Tibial artery (tissue), 4 donors: ENCODE results near the gene COX7B2.
A peak's percentile ranks its signal among the peaks of the same experiment; 100 is the strongest.

Source experiments
- DNase-seq, 2 donors: peaks; one replicate each; pipeline ENCODE4 v3.0.0-alpha.2; 2019
- H3K27ac ChIP-seq, 2 donors: fragments of 200-600 bp; sonication (generic) in 1 of 2; 1 replicate in 1 of 2; 2 replicates in 1 of 2; pipeline ENCODE4 v1.5.1; 2018 to 2019; ENCODE audit warnings: mild to moderate bottlenecking in 1 of 2
- H3K27me3 ChIP-seq, 2 donors: fragments of 200-600 bp; sonication (generic) in 1 of 2; one replicate each; pipeline versions ENCODE4 v1.5.1 to v1.6.0; 2016 to 2019
- H3K36me3 ChIP-seq, 3 donors: fragments of 200-600 bp; sonication (generic) in 2 of 3; one replicate each; pipeline ENCODE4 v1.5.1; 2016 to 2019; ENCODE audit warnings: mild to moderate bottlenecking in 2 of 3
- H3K4me1 ChIP-seq, 4 donors: fragments of 200-600 bp; sonication (generic) in 2 of 4; 1 replicate in 3 of 4; 2 replicates in 1 of 4; pipeline ENCODE4 v1.5.1; 2016 to 2019
- H3K4me3 ChIP-seq, 2 donors: fragments of 200-600 bp; sonication (generic) in 1 of 2; 1 replicate in 1 of 2; 2 replicates in 1 of 2; pipeline ENCODE4 v1.5.1; 2018 to 2019; ENCODE audit warnings: mild to moderate bottlenecking in 2 of 2
- H3K9me3 ChIP-seq, 3 donors: fragments of 200-600 bp; sonication (generic) in 1 of 3; one replicate each; pipeline ENCODE4 v1.5.1; 2016 to 2019
- CTCF ChIP-seq, 2 experiments: fragments of 200-600 bp in 1 of 2; fragments of 450-650 bp in 1 of 2; IDR thresholded peaks; one replicate each; pipeline ENCODE4 v1.5.1; 2017 to 2019; ENCODE audit warnings: antibody characterized with exemption in 2 of 2, mild to moderate bottlenecking in 1 of 2, moderate library complexity in 1 of 2
- intact Hi-C: fragments of 100-400 bp; cut with DNase I; formaldehyde crosslinking; loops from one replicate; pipeline ENCODE4 v1.15.0; 2023; ENCODE audit warnings: low total_unique reads

Gene COX7B2

GRCh38 chr4:46950826-46951225 is 41.8 kb upstream of the COX7B2 start:
- Histone ChIP-seq H3K27me3 (no peaks in the 10 kb centered on the region), H3K4me1 (peaks cover 0 to 60% (median 3%) of the 10 kb centered on the region in 4 donors), H3K27ac (no peak overlapping the region), H3K36me3 (no peaks in the 10 kb centered on the region), H3K9me3 (no peaks in the 10 kb centered on the region), H3K4me3 (no peak overlapping the region)
- no peak for TF ChIP-seq CTCF (IDR thresholded peaks at IDR 0.05)
- intact Hi-C loops: no loop called here
- DNase-seq: no peak

GRCh38 chr4:46949822-46950221 is 40.8 kb upstream of the COX7B2 start:
- intact Hi-C loops: loop anchor here (2.0 kb wide), 1 partner anchor 39 kb away; no protein-coding TSS in a partner anchor
- no peak for DNase-seq
- peaks cover 0 to 60% (median 2%) of the 10 kb centered on the region in 4 donors for H3K4me1 ChIP-seq
- H3K9me3 ChIP-seq: no peaks in the 10 kb centered on the region
- TF ChIP-seq CTCF (IDR thresholded peaks at IDR 0.05): no peak
- H3K27me3 ChIP-seq: no peaks in the 10 kb centered on the region
- H3K27ac ChIP-seq: no peak overlapping the region
- H3K36me3 ChIP-seq: no peaks in the 10 kb centered on the region
- no peak overlapping the region for H3K4me3 ChIP-seq

- no peak for TF ChIP-seq CTCF (IDR thresholded peaks at IDR 0.05)
- no peaks in the 10 kb centered on the region for H3K9me3 ChIP-seq
- H3K27me3 ChIP-seq: no peaks in the 10 kb centered on the region
- DNase-seq: no peak
- H3K4me1 ChIP-seq: peaks cover 0 to 49% (median 2%) of the 10 kb centered on the region in 4 donors
- H3K4me3 ChIP-seq: no peak overlapping the region
- peak overlapping the region in 1 of 2 donors; percentile 62 for H3K27ac ChIP-seq
- H3K36me3 ChIP-seq: no peaks in the 10 kb centered on the region
- intact Hi-C loops: no loop called here
Measured at GRCh38 chr4:46947541-46947940, 38.5 kb upstream of the COX7B2 start.

- Histone ChIP-seq H3K27ac (peak overlapping the region in 1 of 2 donors; percentile 62), H3K27me3 (no peaks in the 10 kb centered on the region), H3K36me3 (no peaks in the 10 kb centered on the region), H3K4me3 (no peak overlapping the region), H3K9me3 (no peaks in the 10 kb centered on the region), H3K4me1 (peaks cover 0 to 44% (median 1%) of the 10 kb centered on the region in 4 donors)
- no peak for TF ChIP-seq CTCF (IDR thresholded peaks at IDR 0.05)
- no peak for DNase-seq
- intact Hi-C loops: no loop called here
Measured at GRCh38 chr4:46946919-46947536, 38.0 kb upstream of the COX7B2 start.

- Histone ChIP-seq H3K36me3 (no peaks in the 10 kb centered on the region), H3K27me3 (no peaks in the 10 kb centered on the region), H3K9me3 (no peaks in the 10 kb centered on the region), H3K4me3 (no peak overlapping the region), H3K4me1 (peaks cover 0 to 24% (median 0%) of the 10 kb centered on the region in 4 donors), H3K27ac (no peak overlapping the region)
- DNase-seq: no peak
- no peak for TF ChIP-seq CTCF (IDR thresholded peaks at IDR 0.05)
- intact Hi-C loops: no loop called here
Measured at GRCh38 chr4:46945062-46945461, 36.0 kb upstream of the COX7B2 start.
